Naive thymus-derived CD8-positive, alpha-beta T cell (primary cell): Measurements from ENCODE around the gene FOXRED2. TPM values are rescaled to one million over a fixed set of nuclear protein-coding genes. Genes with fewer than 3 reads are reported as not detected.

Experiments used
- ATAC-seq, 2 donors: fragments of 150-1000 bp; cut with Tn5 transposase in 1 of 2; sonication (Bioruptor Pico), chemical (Tn5 transposase) in 1 of 2; 1 replicate in 1 of 2; 2 replicates in 1 of 2; pipeline ENCODE4 v1.10.0; 2021; ENCODE audit warnings: mild to moderate bottlenecking in 2 of 2, moderate library complexity in 2 of 2
- POLR2A ChIA-PET: fragments of 350-600 bp; sonication (Branson Sonifier 250); formaldehyde crosslinking; loops from one replicate; lab custom pipeline; 2021; ENCODE audit warnings: antibody characterized with exemption; lab: Charles Lee
- DNase-seq, 10 donors: peaks; one replicate each; pipeline versions ENCODE4 v3.0.0 to v3.0.0-alpha.2; 2020 to 2022
- H3K27ac Mint-ChIP-seq, 10 donors: one replicate each; pipeline ENCODE4 v1.8.0; 2020 to 2022; ENCODE audit warnings: mild to moderate bottlenecking in 10 of 10, mixed read lengths in 10 of 10, moderate library complexity in 4 of 10, inconsistent platforms in 1 of 10
- H3K27me3 Mint-ChIP-seq, 5 donors: one replicate each; pipeline ENCODE4 v1.8.0; 2021 to 2022; ENCODE audit warnings: mixed read lengths in 5 of 5
- H3K36me3 Mint-ChIP-seq, 3 donors: one replicate each; pipeline ENCODE4 v1.8.0; 2020 to 2022; ENCODE audit warnings: mixed read lengths in 3 of 3, mild to moderate bottlenecking in 2 of 3, inconsistent platforms in 1 of 3
- H3K4me1 Mint-ChIP-seq, 4 donors: one replicate each; pipeline ENCODE4 v1.8.0; 2021 to 2022; ENCODE audit warnings: mixed read lengths in 4 of 4
- H3K4me3 Mint-ChIP-seq, 10 donors: one replicate each; pipeline ENCODE4 v1.8.0; 2020 to 2022; ENCODE audit warnings: mild to moderate bottlenecking in 10 of 10, mixed read lengths in 10 of 10, moderate library complexity in 6 of 10, inconsistent platforms in 1 of 10
- H3K9me3 Mint-ChIP-seq, 9 donors: one replicate each; pipeline ENCODE4 v1.8.0; 2020 to 2022; ENCODE audit warnings: mixed read lengths in 9 of 9, mild to moderate bottlenecking in 3 of 9, inconsistent platforms in 1 of 9, moderate library complexity in 1 of 9
- polyA plus RNA-seq, 3 donors: library from polyadenylated mRNA; unstranded; fragments of 300-500 nt; fragmentation: Illumina TruSeq; gene quantifications; one replicate each; pipeline ENCODE4 v1.2.3, GENCODE V29; 2021
- total RNA-seq, 8 experiments: library from RNA in 2 of 8; stranded (reverse) in 2 of 8; gene quantifications; one replicate each; pipeline ENCODE4 v1.2.3 and lab custom pipeline; 2021 to 2026

Gene FOXRED2
- total and polyA plus RNA-seq, 5 experiments from 2014 or later, result 1.8 to 6.8 (median 6.7) TPM

GRCh38 chr22:36465232-36466021, 41.4 kb downstream of the FOXRED2 start:
- H3K4me3 Mint-ChIP-seq, result no peak overlapping the region
- peaks cover 9 to 34% (median 22%) of the 10 kb centered on the region in 4 donors for H3K4me1 Mint-ChIP-seq
- ATAC-seq (no peak), DNase-seq (no peak)
- POLR2A ChIA-PET, result interaction anchor here (0.7 to 1.9 kb wide), 2 partner anchors 10 to 84 kb away, joined by 3 to 6 read pairs; no protein-coding TSS in a partner anchor
- H3K9me3 Mint-ChIP-seq, result no peaks in the 10 kb centered on the region
- H3K27me3 Mint-ChIP-seq, result no peaks in the 10 kb centered on the region
- H3K36me3 Mint-ChIP-seq, result peaks cover 0 to 15% (median 0%) of the 10 kb centered on the region in 3 donors
- peak overlapping the region in 5 of 10 donors; percentile 25 to 77 (median 55) for H3K27ac Mint-ChIP-seq

- Mint-ChIP-seq H3K4me3 (no peak overlapping the region), H3K9me3 (no peaks in the 10 kb centered on the region), H3K27ac (peak overlapping the region in 1 of 10 donors; percentile 54), H3K36me3 (peaks cover 0 to 12% (median 0%) of the 10 kb centered on the region in 3 donors), H3K27me3 (no peaks in the 10 kb centered on the region), H3K4me1 (peaks cover 6 to 28% (median 16%) of the 10 kb centered on the region in 4 donors)
- ATAC-seq (no peak), DNase-seq (no peak)
- POLR2A ChIA-PET, result interaction anchor here (0.7 to 2.1 kb wide), 2 partner anchors 83 to 136 kb away, joined by 3 to 6 read pairs; no protein-coding TSS in a partner anchor
These were observed 42.1 kb downstream of the FOXRED2 start for GRCh38 chr22:36464715-36465231.

- Mint-ChIP-seq H3K9me3 (no peaks in the 10 kb centered on the region), H3K36me3 (peaks cover 0 to 11% (median 0%) of the 10 kb centered on the region in 3 donors), H3K4me1 (peaks cover 6 to 22% (median 14%) of the 10 kb centered on the region in 4 donors), H3K27me3 (no peaks in the 10 kb centered on the region), H3K4me3 (no peak overlapping the region), H3K27ac (no peak overlapping the region)
- ATAC-seq (no peak), DNase-seq (no peak)
- POLR2A ChIA-PET, result interaction anchor here (0.6 to 2.1 kb wide), 3 partner anchors 83 to 148 kb away, joined by 3 to 6 read pairs (median 3); no protein-coding TSS in a partner anchor
These were observed 43.1 kb downstream of the FOXRED2 start for GRCh38 chr22:36463783-36464184.

- Mint-ChIP-seq H3K27me3 (no peaks in the 10 kb centered on the region), H3K36me3 (peaks cover 0 to 7% (median 0%) of the 10 kb centered on the region in 3 donors), H3K4me3 (no peak overlapping the region), H3K9me3 (no peaks in the 10 kb centered on the region), H3K27ac (peak overlapping the region in 1 of 10 donors; percentile 66), H3K4me1 (peaks cover 4 to 20% (median 8%) of the 10 kb centered on the region in 4 donors)
- no peak for ATAC-seq
- POLR2A ChIA-PET, result interaction anchor here (0.6 to 1.2 kb wide), 4 partner anchors 8 to 105 kb away, joined by 3 to 5 read pairs (median 4); no protein-coding TSS in a partner anchor
- no peak for DNase-seq
These were observed 44.9 kb downstream of the FOXRED2 start for GRCh38 chr22:36461665-36462649.

GRCh38 chr22:36460202-36460601, 46.6 kb downstream of the FOXRED2 start:
- Mint-ChIP-seq H3K4me3 (no peak overlapping the region), H3K4me1 (peaks cover 3 to 18% (median 12%) of the 10 kb centered on the region in 4 donors), H3K36me3 (no peaks in the 10 kb centered on the region), H3K27me3 (no peaks in the 10 kb centered on the region), H3K9me3 (no peaks in the 10 kb centered on the region), H3K27ac (peak overlapping the region in 3 of 10 donors; percentile 15 to 47 (median 22))
- POLR2A ChIA-PET, result no interaction called here
- ATAC-seq (no peak), DNase-seq (no peak)

GRCh38 chr22:36457688-36458450, 49.0 kb downstream of the FOXRED2 start:
- no peak for DNase-seq
- Mint-ChIP-seq H3K9me3 (no peaks in the 10 kb centered on the region), H3K27ac (peak overlapping the region in 5 of 10 donors; percentile 41 to 88 (median 84)), H3K36me3 (no peaks in the 10 kb centered on the region), H3K4me1 (peaks cover 8 to 33% (median 25%) of the 10 kb centered on the region in 4 donors), H3K4me3 (no peak overlapping the region), H3K27me3 (no peaks in the 10 kb centered on the region)
- no peak for ATAC-seq
- POLR2A ChIA-PET, result interaction anchor here (0.6 to 1.1 kb wide), 5 partner anchors 10 to 81 kb away, joined by 3 to 5 read pairs (median 3); no protein-coding TSS in a partner anchor

GRCh38 chr22:36456464-36456845, 50.4 kb downstream of the FOXRED2 start:
- Mint-ChIP-seq H3K27ac (peak overlapping the region in 9 of 10 donors; percentile 88 to 96 (median 92)), H3K27me3 (no peaks in the 10 kb centered on the region), H3K4me3 (peak overlapping the region in 8 of 10 donors; percentile 2 to 79 (median 72)), H3K9me3 (no peaks in the 10 kb centered on the region), H3K36me3 (no peaks in the 10 kb centered on the region), H3K4me1 (peaks cover 15 to 42% (median 39%) of the 10 kb centered on the region in 4 donors)
- DNase-seq (no peak), ATAC-seq (no peak)
- POLR2A ChIA-PET, result interaction anchor here (1.0 to 5.3 kb wide), 7 partner anchors 20 to 128 kb away, joined by 3 to 41 read pairs (median 6); partner anchors contain the start of gene TXN2

GRCh38 chr22:36455571-36456463, 51.0 kb downstream of the FOXRED2 start:
- Mint-ChIP-seq H3K36me3 (no peaks in the 10 kb centered on the region), H3K27ac (peak overlapping the region; percentile 88 to 96 (median 94)), H3K9me3 (no peaks in the 10 kb centered on the region), H3K4me1 (peaks cover 15 to 48% (median 45%) of the 10 kb centered on the region in 4 donors), H3K4me3 (peak overlapping the region; percentile 42 to 79 (median 71)), H3K27me3 (no peaks in the 10 kb centered on the region)
- DNase-seq (no peak), ATAC-seq (no peak)
- POLR2A ChIA-PET, result interaction anchor here (0.6 to 5.3 kb wide), 13 partner anchors 10 to 127 kb away, joined by 3 to 41 read pairs (median 6); partner anchors contain the start of gene TXN2

GRCh38 chr22:36454916-36455570, 51.8 kb downstream of the FOXRED2 start:
- Mint-ChIP-seq H3K9me3 (no peaks in the 10 kb centered on the region), H3K27ac (peak overlapping the region; percentile 75 to 98 (median 94)), H3K4me3 (peak overlapping the region; percentile 72 to 87 (median 79)), H3K27me3 (no peaks in the 10 kb centered on the region), H3K4me1 (peaks cover 15 to 54% (median 48%) of the 10 kb centered on the region in 4 donors), H3K36me3 (no peaks in the 10 kb centered on the region)
- ATAC-seq, result peak; percentile 71 to 74
- DNase-seq, result peak; percentile 89 to 95 (median 92)
- POLR2A ChIA-PET, result interaction anchor here (0.6 to 5.3 kb wide), 19 partner anchors 11 to 289 kb away, joined by 3 to 41 read pairs (median 6); partner anchors contain the start of genes MYH9 and TXN2

- Mint-ChIP-seq H3K27me3 (no peaks in the 10 kb centered on the region), H3K9me3 (no peaks in the 10 kb centered on the region), H3K27ac (peak overlapping the region; percentile 85 to 98 (median 94)), H3K4me3 (peak overlapping the region; percentile 72 to 87 (median 79)), H3K36me3 (no peaks in the 10 kb centered on the region), H3K4me1 (peaks cover 15 to 61% (median 53%) of the 10 kb centered on the region in 4 donors)
- ATAC-seq, result no peak
- POLR2A ChIA-PET, result interaction anchor here (0.7 to 5.3 kb wide), 14 partner anchors 11 to 788 kb away, joined by 3 to 41 read pairs (median 8); partner anchors contain the start of genes MYH9 and TXN2
- DNase-seq, result peak in 1 of 10 donors; percentile 19
These were observed 52.9 kb downstream of the FOXRED2 start for GRCh38 chr22:36453855-36454378.
